Mesothelial cell of epicardium (in vitro differentiated cells): ENCODE results near the gene LSM4. TPM values are rescaled to one million over a fixed set of nuclear protein-coding genes. Genes with fewer than 3 reads are reported as not detected.

ENCODE experiments used
- DNase-seq, 2 experiments: peaks; one replicate each; pipeline ENCODE4 v3.0.0; 2021; ENCODE audit warnings: low spot score in 2 of 2; ENCODE audit not compliant: unreplicated experiment in 2 of 2
- H3K27ac Mint-ChIP-seq: 2 replicates; pipeline ENCODE4 v1.8.0; 2021; ENCODE audit warnings: mixed read lengths
- H3K27me3 Mint-ChIP-seq: 2 replicates; pipeline ENCODE4 v1.8.0; 2021; ENCODE audit warnings: low read depth, mixed read lengths
- H3K36me3 Mint-ChIP-seq: 2 replicates; pipeline ENCODE4 v1.8.0; 2021; ENCODE audit warnings: mixed read lengths
- H3K4me1 Mint-ChIP-seq: 2 replicates; pipeline ENCODE4 v1.8.0; 2021; ENCODE audit warnings: mixed read lengths
- H3K4me3 Mint-ChIP-seq: 2 replicates; pipeline ENCODE4 v1.8.0; 2021; ENCODE audit warnings: mild to moderate bottlenecking, moderate library complexity, mixed read lengths
- H3K9me3 Mint-ChIP-seq: 2 replicates; pipeline ENCODE4 v1.8.0; 2021; ENCODE audit warnings: mixed read lengths
- CTCF ChIP-seq: fragments of 200-600 bp; sonication (generic); IDR thresholded peaks from one replicate; pipeline ENCODE4 v1.5.0; 2021; ENCODE audit warnings: antibody characterized with exemption; ENCODE audit not compliant: unreplicated experiment
- total RNA-seq: library from RNA; stranded (reverse); gene quantifications from 3 replicates; pipeline ENCODE4 v1.2.1, GENCODE V29; 2021

The LSM4 gene
- total RNA-seq, 1 donor from 2014 or later = 112 TPM

DNA sequence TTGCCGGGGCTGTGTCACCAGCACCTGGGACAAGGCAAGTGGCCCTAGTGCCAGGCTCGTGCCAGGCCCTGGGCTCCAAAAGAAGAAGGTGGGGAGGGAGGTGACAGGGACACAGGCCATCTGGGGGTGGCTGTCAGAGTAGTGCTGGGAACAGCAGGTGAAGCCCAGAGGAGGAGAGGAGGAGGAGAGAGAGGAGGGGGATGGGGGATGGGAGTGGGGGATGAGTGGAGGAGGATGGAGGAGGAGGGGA, 18.7 kb downstream of the LSM4 start:
- H3K4me3 Mint-ChIP-seq = peak overlapping the region; percentile 48
- H3K9me3 Mint-ChIP-seq = no peaks in the 10 kb centered on the region
- no peak for TF ChIP-seq CTCF

DNA sequence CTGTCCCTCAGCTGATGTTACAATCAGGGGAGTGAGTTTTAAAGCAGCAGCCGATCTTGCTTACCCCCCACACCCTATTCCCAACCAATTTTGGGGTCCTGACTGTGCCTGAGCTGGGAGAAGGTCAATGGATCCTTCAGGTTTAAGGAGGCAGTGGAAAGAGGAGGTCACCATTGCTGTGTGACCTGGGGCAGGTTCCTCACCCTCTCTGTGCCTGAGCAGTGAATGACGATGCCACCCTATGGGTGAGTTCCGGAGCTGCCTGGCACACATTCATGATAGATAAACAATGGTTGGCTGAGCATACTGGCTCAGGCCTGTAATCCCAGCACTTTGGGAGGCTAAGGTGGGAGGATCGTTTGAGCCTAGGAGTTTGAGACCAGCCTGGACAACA, 21.2 kb downstream of the LSM4 start:
- Mint-ChIP-seq H3K4me3 (no peak overlapping the region), H3K27me3 (no peaks in the 10 kb centered on the region), H3K36me3 (no peaks in the 10 kb centered on the region), H3K9me3 (no peaks in the 10 kb centered on the region), H3K27ac (peak overlapping the region; percentile 59), H3K4me1 (peaks cover 19% of the 10 kb centered on the region)
- TF ChIP-seq CTCF = no peak
- DNase-seq = no peak

More for the DNA sequence above, 18.7 kb downstream of the LSM4 start:
- peaks cover 21% of the 10 kb centered on the region for H3K4me1 Mint-ChIP-seq
- H3K27me3 Mint-ChIP-seq = no peaks in the 10 kb centered on the region
- DNase-seq = no peak
- H3K27ac Mint-ChIP-seq = peak overlapping the region; percentile 99
- H3K36me3 Mint-ChIP-seq = peaks cover 7% of the 10 kb centered on the region

DNA sequence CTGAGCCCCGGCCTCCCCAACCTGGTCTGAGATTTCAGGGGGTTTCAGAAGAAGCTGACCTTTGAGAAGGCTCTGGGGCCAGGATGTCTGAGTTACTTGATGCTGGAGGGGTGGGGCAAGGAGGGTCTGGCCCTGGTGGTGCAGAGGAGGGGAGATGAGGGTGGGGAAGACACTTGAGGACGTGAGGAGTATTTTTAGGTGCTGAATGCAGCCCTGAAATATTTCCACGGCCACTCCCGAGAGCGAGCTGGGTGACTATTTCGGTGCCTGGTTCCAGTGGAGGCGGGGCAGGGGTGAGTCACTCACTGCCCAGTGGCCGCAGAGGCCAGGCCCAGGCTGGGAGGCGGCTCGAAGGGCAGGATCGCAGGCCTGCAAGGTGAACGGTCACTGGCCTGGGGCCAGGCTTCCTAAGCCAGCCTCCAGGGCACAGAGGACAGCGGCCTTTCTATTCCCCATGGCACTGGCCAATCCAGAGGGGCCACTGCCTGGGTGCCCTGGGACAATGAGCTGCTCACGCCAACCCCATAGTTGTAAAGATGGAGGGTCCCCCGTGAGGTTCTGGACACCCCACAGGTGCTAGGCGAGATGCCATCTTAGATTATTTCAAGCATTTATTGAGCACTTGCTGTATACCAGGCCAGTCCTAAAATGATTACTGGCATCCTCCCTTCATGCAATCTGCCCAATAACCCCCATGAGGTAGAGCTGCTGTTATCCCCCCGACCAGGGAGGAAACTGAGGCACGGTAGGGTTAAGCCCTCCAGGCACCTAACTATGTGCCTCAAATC, 21.8 kb downstream of the LSM4 start:
- Mint-ChIP-seq H3K9me3 (no peaks in the 10 kb centered on the region), H3K27ac (no peak overlapping the region), H3K27me3 (no peaks in the 10 kb centered on the region), H3K4me3 (no peak overlapping the region), H3K4me1 (peaks cover 19% of the 10 kb centered on the region), H3K36me3 (no peaks in the 10 kb centered on the region)
- TF ChIP-seq CTCF = no peak
- no peak for DNase-seq

DNA sequence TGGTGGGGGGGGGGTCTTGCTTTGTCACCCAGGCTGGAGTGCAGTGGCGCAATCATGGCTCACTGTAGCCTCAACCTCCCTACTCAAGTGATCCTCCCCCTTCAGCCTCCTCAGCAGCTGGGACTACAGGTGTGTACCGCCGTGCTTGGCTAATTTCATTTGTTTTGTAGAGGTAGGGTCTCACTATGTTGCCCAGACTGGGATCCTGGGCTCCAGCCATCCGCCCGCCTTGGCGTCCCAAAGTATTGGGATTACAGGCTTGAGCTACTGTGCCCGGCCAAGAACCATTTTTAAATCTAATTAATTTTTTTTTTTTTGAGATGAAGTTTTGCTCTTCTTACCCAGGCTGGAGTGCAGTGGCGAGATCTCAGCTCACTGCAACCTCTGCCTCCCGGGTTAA, 23.2 kb downstream of the LSM4 start:
- Mint-ChIP-seq H3K9me3 (no peaks in the 10 kb centered on the region), H3K4me3 (no peak overlapping the region), H3K27ac (no peak overlapping the region), H3K36me3 (no peaks in the 10 kb centered on the region), H3K27me3 (no peaks in the 10 kb centered on the region), H3K4me1 (peaks cover 15% of the 10 kb centered on the region)
- TF ChIP-seq CTCF = no peak
- DNase-seq = no peak

GRCh38 chr19:18298601-18299000, 24.3 kb downstream of the LSM4 start:
- no peak overlapping the region for H3K4me3 Mint-ChIP-seq

More at GRCh38 chr19:18298601-18299000, 24.3 kb downstream of the LSM4 start:
- DNase-seq = no peak
- TF ChIP-seq CTCF = no peak
- H3K4me1 Mint-ChIP-seq = peaks cover 12% of the 10 kb centered on the region
- H3K27me3 Mint-ChIP-seq = no peaks in the 10 kb centered on the region
- H3K36me3 Mint-ChIP-seq = no peaks in the 10 kb centered on the region
- H3K27ac Mint-ChIP-seq = no peak overlapping the region
- H3K9me3 Mint-ChIP-seq = no peaks in the 10 kb centered on the region
